GM23338 (cell line): ENCODE measurements around the gene LOXL3. TPM values are rescaled to one million over a fixed set of nuclear protein-coding genes. Genes with fewer than 3 reads are reported as not detected.

Source experiments
- ATAC-seq: fragments of 200-7000 bp; cut with Tn5 transposase; 3 replicates; pipeline ENCODE4 v1.9.1; 2020
- DNase-seq: peaks from one replicate; pipeline ENCODE4 v3.0.0-alpha.2; 2015; ENCODE audit warnings: low spot score
- H2AFZ ChIP-seq: fragments of 200-600 bp; sonication (generic); 2 replicates; pipeline ENCODE4 v1.8.0; 2016; ENCODE audit warnings: antibody characterized with exemption, mild to moderate bottlenecking, moderate library complexity
- H3F3A ChIP-seq: fragments of 200-600 bp; sonication (generic); replicated peaks from 2 replicates; pipeline ENCODE4 v1.8.0; 2017; ENCODE audit warnings: antibody characterized with exemption, mixed run types, low read depth
- H3K27ac ChIP-seq: fragments of 200-600 bp; sonication (generic); 2 replicates; pipeline ENCODE4 v1.6.1; 2016; ENCODE audit warnings: low read depth
- H3K27me3 ChIP-seq: fragments of 200-600 bp; sonication (generic); 2 replicates; pipeline ENCODE4 v1.8.0; 2016; ENCODE audit warnings: mild to moderate bottlenecking, mixed run types, moderate library complexity; ENCODE audit not compliant: insufficient read depth
- H3K36me3 ChIP-seq: fragments of 200-600 bp; sonication (generic); 2 replicates; pipeline ENCODE4 v1.8.0; 2016; ENCODE audit warnings: mild to moderate bottlenecking; ENCODE audit not compliant: insufficient read depth
- H3K4me1 ChIP-seq: fragments of 200-600 bp; sonication (generic); 2 replicates; pipeline ENCODE4 v1.8.0; 2016; ENCODE audit warnings: mild to moderate bottlenecking, moderate library complexity; ENCODE audit not compliant: insufficient read depth
- H3K4me2 ChIP-seq: fragments of 200-600 bp; sonication (generic); 2 replicates; pipeline ENCODE4 v1.7.1; 2017; ENCODE audit warnings: mixed run types
- H3K4me3 ChIP-seq: fragments of 200-600 bp; sonication (generic); 2 replicates; pipeline ENCODE4 v1.6.1; 2016; ENCODE audit warnings: mixed run types
- H3K79me2 ChIP-seq: fragments of 200-600 bp; sonication (generic); replicated peaks from 2 replicates; pipeline ENCODE4 v1.8.0; 2017; ENCODE audit warnings: mild to moderate bottlenecking; ENCODE audit not compliant: insufficient read depth
- H3K9me2 ChIP-seq: fragments of 200-600 bp; sonication (generic); 2 replicates; pipeline ENCODE4 v1.8.0; 2017; ENCODE audit not compliant: insufficient read depth
- H4K20me1 ChIP-seq: fragments of 200-600 bp; sonication (generic); replicated peaks from 2 replicates; pipeline ENCODE4 v1.8.0; 2017; ENCODE audit warnings: mild to moderate bottlenecking; ENCODE audit not compliant: insufficient read depth
- H3K27ac Mint-ChIP-seq: 2 replicates; pipeline ENCODE4 v1.8.0; 2020; ENCODE audit warnings: inconsistent platforms, mild to moderate bottlenecking, moderate library complexity, mixed read lengths
- H3K27me3 Mint-ChIP-seq: 3 replicates; pipeline ENCODE4 v1.8.0; 2022; ENCODE audit warnings: low read depth, mild to moderate bottlenecking, moderate library complexity, mixed read lengths, inconsistent platforms; ENCODE audit not compliant: insufficient read depth, poor library complexity
- H3K36me3 Mint-ChIP-seq: 3 replicates; pipeline ENCODE4 v1.8.0; 2021; ENCODE audit warnings: low read depth, mild to moderate bottlenecking, inconsistent platforms, moderate library complexity, mixed read lengths
- H3K4me1 Mint-ChIP-seq: 3 replicates; pipeline ENCODE4 v1.8.0; 2020; ENCODE audit warnings: mild to moderate bottlenecking, inconsistent platforms, mixed read lengths
- H3K4me3 Mint-ChIP-seq: 3 replicates; pipeline ENCODE4 v1.8.0; 2021; ENCODE audit warnings: moderate library complexity, mild to moderate bottlenecking, inconsistent platforms, mixed read lengths
- H3K9me3 Mint-ChIP-seq: 3 replicates; pipeline ENCODE4 v1.8.0; 2020; ENCODE audit warnings: moderate library complexity, mild to moderate bottlenecking, inconsistent platforms, mixed read lengths
- CREB1 ChIP-seq: fragments of 250-450 bp; sonication (Bioruptor Pico); IDR thresholded peaks from 2 replicates; pipeline ENCODE4 v1.5.0; 2020; ENCODE audit warnings: low read depth, mild to moderate bottlenecking, moderate library complexity
- ETS1 ChIP-seq: IDR thresholded peaks from 2 replicates; pipeline ENCODE4 v1.6.1; 2016; ENCODE audit warnings: antibody characterized with exemption
- EZH2 ChIP-seq: fragments of 200-600 bp; sonication (generic); IDR thresholded peaks from one replicate; pipeline ENCODE4 v1.8.0; 2017; ENCODE audit warnings: antibody characterized with exemption, mild to moderate bottlenecking, low read depth; ENCODE audit not compliant: unreplicated experiment
- EZH2phosphoT487 ChIP-seq: fragments of 200-600 bp; sonication (generic); IDR thresholded peaks from one replicate; pipeline ENCODE4 v1.8.1; 2018; ENCODE audit warnings: antibody characterized with exemption; ENCODE audit not compliant: unreplicated experiment
- JUNB ChIP-seq: IDR thresholded peaks from one replicate; pipeline ENCODE4 v1.6.1; 2016; ENCODE audit warnings: antibody characterized with exemption; ENCODE audit not compliant: unreplicated experiment
- POLR2AphosphoS5 ChIP-seq: IDR thresholded peaks from 2 replicates; pipeline ENCODE4 v1.6.1; 2016; ENCODE audit warnings: antibody characterized with exemption, low read depth
- STAT1 ChIP-seq: IDR thresholded peaks from one replicate; pipeline ENCODE4 v1.6.1; 2016; ENCODE audit warnings: antibody characterized with exemption; ENCODE audit not compliant: unreplicated experiment
- ZNF114 ChIP-seq: fragments of 250-450 bp; sonication (Bioruptor Pico); IDR thresholded peaks from 2 replicates; pipeline ENCODE4 v1.5.0; 2020; ENCODE audit warnings: mild to moderate bottlenecking, moderate library complexity
- ZNF462 ChIP-seq: fragments of 250-450 bp; sonication (Bioruptor Pico); IDR thresholded peaks from 2 replicates; pipeline ENCODE4 v1.5.0; 2020; ENCODE audit warnings: mild to moderate bottlenecking, moderate library complexity
- polyA plus RNA-seq: library from polyadenylated mRNA; unstranded; fragments of >200 nt; fragmentation: Nextera tagmentation; extraction: Ambion mirVana; gene quantifications from 2 replicates; pipeline ENCODE4 v1.2.1, GENCODE V29; 2016
- total RNA-seq: library from RNA; depleted of rRNA; stranded (reverse); fragments of >200 nt; shearing (Covaris generic); gene quantifications from 2 replicates; pipeline ENCODE4 v1.2.3, GENCODE V29; 2014

The LOXL3 gene
- total and polyA plus RNA-seq, 2 experiments from 2014 or later = 4.7 to 14.9 TPM

GRCh38 chr2:74503506-74504475, 50.0 kb downstream of the LOXL3 start:
- Mint-ChIP-seq H3K36me3 (peaks cover 28% of the 10 kb centered on the region), H3K9me3 (no peaks in the 10 kb centered on the region; the same call in 1 of the 3 replicates), H3K27me3 (peaks cover 97% of the 10 kb centered on the region), H3K4me1 (peaks cover 57% of the 10 kb centered on the region), H3K27ac (no peak overlapping the region), H3K4me3 (peak overlapping the region; percentile 86)
- Histone ChIP-seq H3K4me1 (peaks cover 48% of the 10 kb centered on the region), H3K4me2 (peak overlapping the region; percentile 95), H3K4me3 (peak overlapping the region; percentile 71), H4K20me1 (peaks cover 11% of the 10 kb centered on the region), H3K79me2 (peaks cover 8% of the 10 kb centered on the region), H3K27ac (no peak overlapping the region), H3K27me3 (peaks cover 92% of the 10 kb centered on the region), H2AFZ (peak overlapping the region; percentile 96), H3F3A (peaks cover 32% of the 10 kb centered on the region), H3K36me3 (peaks cover 7% of the 10 kb centered on the region; the same call in 1 of the 2 replicates), H3K9me2 (no peaks in the 10 kb centered on the region)
- TF ChIP-seq EZH2 (peak; percentile 93), POLR2AphosphoS5 (peak; percentile 9; the same call in 1 of the 2 replicates), ZNF114 (CRISPR knock-in tag) (no peak), EZH2phosphoT487 (peak; percentile 52)
- peak; percentile 54 for DNase-seq
- no peak for ATAC-seq

GRCh38 chr2:74502720-74503505, 50.8 kb downstream of the LOXL3 start:
- peak overlapping the region; percentile 86 for H3K4me3 Mint-ChIP-seq
- DNase-seq = peak; percentile 73
- no peaks in the 10 kb centered on the region for H3K9me2 ChIP-seq
- H3F3A ChIP-seq = peaks cover 38% of the 10 kb centered on the region
- peak overlapping the region; percentile 95 for H3K4me2 ChIP-seq
- H3K27me3 ChIP-seq = peaks cover 92% of the 10 kb centered on the region
- H3K4me1 Mint-ChIP-seq = peaks cover 55% of the 10 kb centered on the region
- H3K9me3 Mint-ChIP-seq = no peaks in the 10 kb centered on the region; the same call in 1 of the 3 replicates
- H2AFZ ChIP-seq = peak overlapping the region; percentile 96
- H3K4me3 ChIP-seq = peak overlapping the region; percentile 71
- H3K36me3 ChIP-seq = peaks cover 7% of the 10 kb centered on the region; the same call in 1 of the 2 replicates
- no peak overlapping the region for H3K27ac ChIP-seq
- H3K79me2 ChIP-seq = peaks cover 8% of the 10 kb centered on the region
- peaks cover 97% of the 10 kb centered on the region for H3K27me3 Mint-ChIP-seq
- ATAC-seq = peak; percentile 9
- no peak overlapping the region for H3K27ac Mint-ChIP-seq
- peaks cover 11% of the 10 kb centered on the region for H4K20me1 ChIP-seq
- H3K36me3 Mint-ChIP-seq = peaks cover 28% of the 10 kb centered on the region
- peaks cover 50% of the 10 kb centered on the region for H3K4me1 ChIP-seq
- no peak for TF ChIP-seq STAT1
- peak; percentile 65 for TF ChIP-seq EZH2phosphoT487
- no peak for TF ChIP-seq ZNF114 (CRISPR knock-in tag)
- peak; percentile 39 for TF ChIP-seq EZH2
- TF ChIP-seq CREB1 (CRISPR knock-in tag) = no peak
- TF ChIP-seq JUNB = no peak
- 0 out of 2 replicates have a peak, but pooled peaks have one; percentile 23 for TF ChIP-seq POLR2AphosphoS5
- TF ChIP-seq ZNF462 = no peak
- TF ChIP-seq ETS1 = no peak
